GM11168 (cell line): Measurements from ENCODE around the gene ABI3.
"Not testable (repeated sequence)": the region's sequence is repeated elsewhere in the genome, so short reads cannot be mapped to it uniquely, and the experiment has no call there.

Experiments
- in situ Hi-C: fragments of 300-500 bp; cut with MboI; formaldehyde crosslinking; loops from one replicate; pipeline ENCODE4 v1.12.0; 2022; ENCODE audit warnings: low sequenced_read_pairs; ENCODE audit not compliant: unreplicated experiment

Gene ABI3, protein sequence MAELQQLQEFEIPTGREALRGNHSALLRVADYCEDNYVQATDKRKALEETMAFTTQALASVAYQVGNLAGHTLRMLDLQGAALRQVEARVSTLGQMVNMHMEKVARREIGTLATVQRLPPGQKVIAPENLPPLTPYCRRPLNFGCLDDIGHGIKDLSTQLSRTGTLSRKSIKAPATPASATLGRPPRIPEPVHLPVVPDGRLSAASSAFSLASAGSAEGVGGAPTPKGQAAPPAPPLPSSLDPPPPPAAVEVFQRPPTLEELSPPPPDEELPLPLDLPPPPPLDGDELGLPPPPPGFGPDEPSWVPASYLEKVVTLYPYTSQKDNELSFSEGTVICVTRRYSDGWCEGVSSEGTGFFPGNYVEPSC

DNA sequence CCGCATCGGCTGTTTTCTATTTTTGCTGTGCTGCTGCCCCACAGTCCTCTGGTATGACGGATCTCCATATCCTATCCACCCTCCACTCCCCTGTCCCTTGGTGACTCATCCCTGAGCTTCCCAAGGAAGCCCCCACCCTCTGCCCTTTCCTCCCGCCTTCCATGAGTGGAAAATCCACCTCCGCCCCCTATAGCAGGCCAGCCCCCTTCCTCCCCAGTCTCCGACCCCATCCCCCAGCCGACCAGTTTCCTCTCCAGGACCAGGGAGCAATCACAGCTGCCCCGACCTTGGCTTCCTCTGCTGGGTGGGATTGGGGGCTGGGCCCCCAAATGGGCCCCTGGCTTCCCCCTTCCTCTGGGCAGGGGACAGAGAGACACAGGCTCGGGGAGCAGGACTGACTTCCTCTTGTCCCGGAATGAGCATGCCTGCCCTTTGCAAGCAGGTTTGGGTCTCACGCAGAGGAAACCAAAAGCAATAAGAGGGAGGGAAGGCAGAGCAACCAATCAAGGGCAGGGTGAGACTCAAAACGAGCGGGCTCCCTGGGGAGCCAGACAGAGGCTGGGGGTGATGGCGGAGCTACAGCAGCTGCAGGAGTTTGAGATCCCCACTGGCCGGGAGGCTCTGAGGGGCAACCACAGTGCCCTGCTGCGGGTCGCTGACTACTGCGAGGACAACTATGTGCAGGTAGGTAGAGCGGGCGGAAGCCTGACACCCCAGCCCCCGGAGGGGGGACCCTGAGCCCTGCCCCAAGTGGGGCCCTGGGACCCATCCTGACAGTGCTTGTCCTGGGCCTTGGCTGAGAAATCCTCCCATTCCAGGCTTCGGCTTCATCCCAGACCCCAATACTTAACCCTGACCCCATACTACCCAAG lies at the start of gene ABI3, which contains the start of gene GNGT2:
ABI3 (plus strand) TSS at position 550 of the 872 bp plus-strand sequence; CDS start at position 568, 18 bp downstream.
GNGT2 (minus strand) TSS at position 417 of the 872 bp plus-strand sequence. CDS start 3,152 bp downstream, outside the sequence.
- in situ Hi-C loops = no loop called here

DNA sequence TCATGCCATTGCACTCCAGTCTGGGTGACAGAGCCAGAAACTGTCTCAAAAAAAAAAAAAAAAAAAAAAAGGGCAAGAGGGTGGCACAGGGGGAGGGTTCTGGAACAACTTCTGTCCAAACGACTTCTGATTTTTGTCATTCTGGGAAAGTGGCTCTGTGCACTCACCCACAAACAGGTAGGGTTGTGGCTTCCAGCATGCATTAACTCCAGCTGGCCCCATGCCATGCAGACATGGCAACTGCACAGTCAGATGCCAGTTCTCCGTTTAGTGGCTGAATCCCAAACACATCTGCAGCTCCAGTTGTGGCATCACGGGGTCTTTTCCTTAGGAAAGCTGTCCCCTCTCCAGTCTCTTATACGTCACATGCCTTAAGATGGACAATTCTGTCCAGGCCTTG lies 47.6 kb upstream of the ABI3 start:
- in situ Hi-C loops = no loop called here

DNA sequence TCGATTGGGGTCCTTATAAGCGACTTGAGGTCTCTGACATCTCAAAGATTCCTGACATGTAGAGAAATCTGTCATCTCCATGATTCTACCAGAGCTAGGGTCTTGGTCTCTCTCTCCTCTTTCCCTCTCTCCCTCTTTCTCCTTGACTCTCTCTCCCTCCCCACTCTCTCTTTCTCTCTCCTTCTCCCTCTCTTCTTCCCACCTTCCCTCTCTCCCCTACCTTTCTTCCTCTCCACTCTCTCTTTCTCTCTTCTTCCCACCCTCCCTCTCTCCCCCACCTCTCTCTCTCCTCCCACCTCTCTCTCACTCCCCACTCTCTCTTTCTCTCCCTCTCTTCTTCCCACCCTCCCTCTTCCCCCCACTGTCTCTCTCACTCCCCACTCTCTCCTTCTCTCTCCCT lies 45.4 kb upstream of the ABI3 start:
- in situ Hi-C loops = no loop called here

DNA sequence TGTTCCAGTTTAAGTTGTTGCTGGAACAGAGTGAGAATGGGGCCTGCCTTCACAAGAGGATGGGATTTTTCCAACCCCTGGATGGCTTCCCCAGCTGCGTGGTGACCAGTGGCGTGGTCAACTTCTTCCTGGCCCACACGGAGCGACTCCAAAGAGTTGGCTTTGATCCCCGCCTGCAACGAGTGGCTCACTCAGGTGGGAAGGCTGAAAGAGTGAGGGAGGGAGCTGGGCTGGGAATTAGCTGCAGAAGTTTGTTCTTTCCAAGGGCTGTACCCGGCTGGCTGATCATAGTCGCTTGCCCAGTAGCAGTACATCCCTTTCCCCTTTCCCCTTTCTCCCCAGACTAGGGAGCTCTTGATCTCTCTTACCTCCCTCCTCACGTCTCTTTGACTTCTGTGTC lies 41.8 kb upstream of the ABI3 start:
- in situ Hi-C loops = no loop called here

DNA sequence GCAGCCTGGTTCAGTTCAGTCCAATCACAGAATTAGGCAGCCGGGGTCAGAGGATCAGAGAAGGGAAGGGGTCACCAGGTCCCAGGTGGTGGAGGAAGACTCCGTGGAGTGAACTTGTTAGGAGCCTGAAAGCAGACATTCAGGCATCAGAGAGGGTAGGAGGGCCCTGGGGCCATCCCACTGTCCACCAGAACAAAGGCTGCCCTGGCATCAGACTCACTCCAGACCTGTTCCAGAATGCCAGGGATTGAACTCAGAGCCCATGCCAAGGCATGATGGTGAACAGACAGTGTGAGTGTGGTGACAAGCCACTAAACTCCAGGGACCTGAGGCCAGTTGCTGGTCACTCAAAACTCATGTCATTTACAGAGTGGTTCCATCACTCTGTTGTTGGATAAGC lies 40.3 kb upstream of the ABI3 start:
- in situ Hi-C loops = no loop called here

DNA sequence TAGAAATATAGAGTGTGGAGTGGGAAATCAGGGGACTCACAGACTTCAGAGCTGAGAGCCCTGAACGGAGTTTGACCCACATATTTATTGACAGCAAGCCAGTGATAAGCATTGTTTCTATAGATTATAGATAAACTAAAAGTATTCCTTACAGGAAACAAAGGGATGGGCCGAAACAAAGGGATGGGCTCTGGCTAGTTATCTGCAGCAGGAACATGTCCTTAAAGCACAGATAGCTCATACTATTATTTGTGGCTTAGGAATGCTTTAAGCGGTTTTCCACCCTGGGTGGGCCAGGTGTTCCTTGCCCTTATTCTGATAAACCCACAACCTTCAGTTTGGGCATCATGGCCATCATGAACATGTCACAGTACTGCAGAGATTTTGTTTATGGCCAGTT lies 39.8 kb upstream of the ABI3 start:
- in situ Hi-C loops = not testable (repeated sequence)

DNA sequence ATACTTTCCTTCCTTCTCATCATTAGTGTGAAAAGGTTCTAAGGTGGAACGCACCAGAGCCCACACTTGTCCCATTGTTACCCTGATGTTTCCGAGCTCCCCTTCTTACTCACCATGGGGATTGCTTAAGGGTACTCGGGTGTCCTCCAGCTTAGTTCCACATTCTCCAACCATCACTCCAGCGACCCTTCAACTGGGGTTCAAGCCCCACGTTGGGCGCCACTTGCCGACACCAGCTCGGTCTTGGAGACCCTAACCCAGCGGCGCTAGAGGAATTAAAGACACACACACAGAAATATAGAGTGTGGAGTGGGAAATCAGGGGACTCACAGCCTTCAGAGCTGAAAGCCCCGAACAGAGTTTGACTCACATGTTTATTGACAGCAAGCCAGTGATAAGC lies 34.5 kb upstream of the ABI3 start:
- in situ Hi-C loops = not testable (repeated sequence)

DNA sequence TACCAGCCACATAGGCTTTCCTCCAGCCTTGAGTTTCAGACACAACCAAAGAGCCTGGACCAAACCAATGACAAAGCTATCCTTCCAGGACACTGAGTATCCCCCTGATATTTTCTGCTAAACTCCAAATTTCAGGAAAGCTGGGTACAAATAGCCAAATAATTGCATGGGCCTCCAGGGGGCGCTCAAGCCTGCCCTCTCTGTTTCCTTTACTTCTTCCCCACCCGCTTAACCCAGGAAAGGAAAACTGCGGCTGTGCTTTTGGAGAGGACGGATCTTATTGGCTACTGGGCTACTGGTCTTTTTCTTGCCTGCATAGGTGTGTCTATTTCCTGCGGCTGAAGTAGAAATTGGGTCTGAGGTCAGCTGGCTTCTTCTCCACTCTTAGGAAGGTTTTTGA lies 30.2 kb upstream of the ABI3 start:
- in situ Hi-C loops = no loop called here

DNA sequence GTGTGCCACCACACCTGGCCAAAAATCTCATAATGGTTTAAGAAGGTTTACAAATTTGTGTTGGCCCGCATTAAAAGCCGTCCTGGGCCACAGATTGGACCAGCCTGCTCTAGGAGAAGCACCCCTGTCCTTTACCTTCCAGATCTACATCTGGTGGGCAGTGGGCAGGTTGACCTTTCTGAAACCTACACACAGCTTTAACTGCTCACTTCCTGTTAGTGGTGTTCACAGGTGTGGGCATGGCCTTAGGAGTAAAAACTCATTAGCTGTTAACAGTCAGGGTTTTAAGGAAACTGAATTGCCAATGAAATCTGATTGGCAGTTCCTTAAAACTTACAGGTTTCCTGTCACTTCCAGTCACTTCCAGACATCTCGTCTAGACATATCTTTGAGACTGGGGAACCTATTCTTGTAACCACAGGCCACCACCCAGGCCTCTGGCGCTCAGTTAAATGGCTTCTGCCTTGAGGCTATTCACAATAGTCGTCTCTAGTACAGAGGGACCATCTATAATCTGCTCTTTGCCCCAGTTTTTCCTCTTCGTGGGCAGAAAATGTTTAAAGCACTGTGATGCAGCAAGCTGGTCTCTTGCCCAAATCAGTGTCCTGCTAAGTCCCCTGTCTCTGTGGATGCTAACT lies 29.4 kb upstream of the ABI3 start:
- in situ Hi-C loops = no loop called here

DNA sequence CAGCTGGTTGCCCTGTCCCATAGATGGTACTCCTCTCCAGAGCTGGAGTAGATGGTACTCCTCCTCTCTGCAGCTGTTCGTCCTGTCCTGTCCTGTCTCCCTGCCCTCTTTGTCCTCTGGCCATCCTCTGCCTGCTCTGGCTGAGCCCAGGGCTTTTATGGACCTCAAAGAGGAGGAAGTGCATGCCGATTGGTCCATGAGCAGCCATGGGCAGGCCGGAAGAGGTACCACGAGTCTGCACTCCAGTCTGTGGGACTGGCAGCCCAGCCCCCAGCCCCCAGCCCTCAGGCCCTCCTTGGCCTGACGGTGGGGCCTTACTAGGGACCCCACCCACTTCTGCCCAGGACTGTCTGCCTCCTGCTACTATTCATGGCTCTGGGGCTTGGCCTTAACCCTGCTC lies 27.2 kb upstream of the ABI3 start:
- in situ Hi-C loops = no loop called here

DNA sequence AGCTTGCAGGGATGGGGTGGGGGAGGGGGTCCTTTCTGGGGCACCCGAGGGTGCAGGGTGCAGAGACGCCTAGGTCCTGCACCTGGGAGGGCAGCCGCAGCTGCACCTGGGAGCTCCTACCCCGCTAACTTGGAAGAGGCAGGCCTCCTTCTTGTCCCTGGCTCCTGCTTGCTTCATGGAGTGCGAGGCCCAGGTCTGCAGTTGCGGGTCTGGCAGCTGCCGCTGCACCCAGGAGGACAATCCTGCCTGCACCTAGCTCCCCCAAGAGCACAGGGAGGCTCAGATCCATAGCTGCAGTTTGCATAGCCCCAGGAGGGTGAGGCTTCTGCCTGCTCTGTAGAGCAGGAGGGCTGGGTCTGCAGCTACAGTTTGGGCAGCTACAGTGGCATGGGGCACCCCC lies 26.7 kb upstream of the ABI3 start:
- in situ Hi-C loops = no loop called here

DNA sequence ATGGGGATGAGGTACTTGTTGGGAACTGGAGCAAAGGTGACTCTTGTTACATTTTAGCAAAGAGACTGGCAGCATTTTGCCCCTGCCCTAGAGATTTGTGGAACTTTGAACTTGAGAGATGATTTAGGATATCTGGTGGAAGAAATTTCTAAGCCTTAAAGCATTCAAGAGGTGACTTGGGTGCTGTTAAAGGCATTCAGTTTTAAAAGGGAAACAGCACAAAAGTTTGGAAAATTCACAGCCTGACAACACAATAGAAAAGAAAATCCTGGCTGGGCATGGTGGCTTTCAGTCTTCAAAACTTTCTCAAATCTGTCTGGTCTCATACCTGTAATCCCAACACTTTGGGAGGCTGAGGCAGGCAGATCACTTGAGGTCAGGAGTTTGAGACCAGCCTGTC lies 26.0 kb upstream of the ABI3 start:
- in situ Hi-C loops = not testable (repeated sequence)

DNA sequence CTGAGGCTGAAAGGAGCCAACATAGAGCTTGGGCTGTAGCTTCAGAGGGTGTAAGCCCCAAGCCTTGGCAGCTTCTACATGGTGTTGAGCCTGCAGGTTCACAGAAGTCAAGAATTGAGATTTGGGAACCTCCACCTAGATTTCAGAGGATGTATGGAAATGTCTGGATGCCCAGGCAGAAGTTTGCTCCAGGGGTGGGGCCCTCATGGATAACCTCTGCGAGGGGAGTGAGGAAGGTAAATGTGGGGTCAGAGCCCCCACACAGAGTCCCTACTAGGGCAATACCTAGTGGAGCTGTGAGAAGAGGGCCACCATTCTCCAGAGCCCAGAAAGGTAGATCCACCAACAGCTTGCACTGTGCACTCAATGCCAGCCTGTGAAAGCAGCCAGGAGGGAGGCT lies 25.1 kb upstream of the ABI3 start:
- in situ Hi-C loops = loop anchor here (5.0 kb wide), 1 partner anchor 42 kb away; no protein-coding TSS in a partner anchor

DNA sequence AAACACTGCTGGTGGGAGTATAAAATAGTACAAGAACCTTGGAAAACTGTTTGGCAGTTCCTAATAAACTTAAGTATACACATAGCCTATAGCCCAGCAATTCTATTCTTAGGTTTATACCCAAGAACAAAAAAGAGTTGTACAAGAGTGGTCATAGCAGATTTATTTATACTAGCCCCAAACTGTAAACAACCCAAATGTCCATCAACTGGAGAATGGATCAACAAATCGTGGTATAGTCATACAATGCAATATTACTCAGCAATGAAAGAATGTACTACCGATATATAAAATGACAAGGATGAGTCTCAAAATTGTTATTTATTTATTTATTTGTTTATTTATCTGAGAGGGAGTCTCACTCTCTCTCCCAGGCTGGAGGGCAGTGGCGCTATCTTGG lies 23.2 kb upstream of the ABI3 start:
- in situ Hi-C loops = loop anchor here (5.0 kb wide), 1 partner anchor 40 kb away; no protein-coding TSS in a partner anchor

DNA sequence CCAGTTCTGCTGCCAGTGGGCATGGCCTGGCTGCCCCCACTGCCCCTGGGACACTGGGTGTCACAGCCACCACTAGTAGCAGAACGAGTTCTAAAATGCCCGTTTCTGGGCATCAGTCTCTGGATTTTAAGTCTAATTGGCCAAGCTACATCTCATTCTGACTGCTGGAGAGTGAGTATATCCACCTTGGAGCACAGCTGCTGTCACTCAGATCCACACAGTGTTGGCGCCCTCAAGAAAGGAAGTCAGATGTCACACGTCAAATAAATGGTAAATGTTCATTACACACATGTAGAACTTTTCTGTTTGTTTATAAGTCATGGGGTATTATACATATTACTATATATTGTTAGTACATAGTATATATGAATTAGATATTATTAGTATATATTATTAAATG lies 19.6 kb upstream of the ABI3 start:
- in situ Hi-C loops = no loop called here

DNA sequence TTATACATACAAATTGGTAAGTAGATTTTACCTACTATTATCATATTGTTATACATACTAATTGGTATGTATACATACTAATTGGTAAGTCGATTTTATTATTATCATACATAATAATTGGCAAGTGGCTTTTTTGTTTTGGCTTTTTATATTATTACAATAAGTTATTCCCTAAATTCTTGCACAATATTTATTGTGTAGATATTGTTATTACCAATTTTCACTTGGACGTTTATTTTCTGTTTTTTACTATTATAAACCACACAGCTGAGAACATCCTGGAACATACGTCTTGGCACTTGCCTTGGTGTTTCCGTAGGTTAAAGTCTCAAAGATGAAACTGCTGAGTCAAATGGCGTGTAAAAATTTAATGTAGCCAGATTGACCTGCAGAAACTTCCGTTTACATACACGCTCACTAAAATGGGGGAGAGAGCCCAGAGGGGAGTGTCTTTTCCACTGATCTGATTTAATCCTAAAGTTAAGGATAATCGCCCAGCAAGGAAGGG lies 19.0 kb upstream of the ABI3 start:
- in situ Hi-C loops = no loop called here

DNA sequence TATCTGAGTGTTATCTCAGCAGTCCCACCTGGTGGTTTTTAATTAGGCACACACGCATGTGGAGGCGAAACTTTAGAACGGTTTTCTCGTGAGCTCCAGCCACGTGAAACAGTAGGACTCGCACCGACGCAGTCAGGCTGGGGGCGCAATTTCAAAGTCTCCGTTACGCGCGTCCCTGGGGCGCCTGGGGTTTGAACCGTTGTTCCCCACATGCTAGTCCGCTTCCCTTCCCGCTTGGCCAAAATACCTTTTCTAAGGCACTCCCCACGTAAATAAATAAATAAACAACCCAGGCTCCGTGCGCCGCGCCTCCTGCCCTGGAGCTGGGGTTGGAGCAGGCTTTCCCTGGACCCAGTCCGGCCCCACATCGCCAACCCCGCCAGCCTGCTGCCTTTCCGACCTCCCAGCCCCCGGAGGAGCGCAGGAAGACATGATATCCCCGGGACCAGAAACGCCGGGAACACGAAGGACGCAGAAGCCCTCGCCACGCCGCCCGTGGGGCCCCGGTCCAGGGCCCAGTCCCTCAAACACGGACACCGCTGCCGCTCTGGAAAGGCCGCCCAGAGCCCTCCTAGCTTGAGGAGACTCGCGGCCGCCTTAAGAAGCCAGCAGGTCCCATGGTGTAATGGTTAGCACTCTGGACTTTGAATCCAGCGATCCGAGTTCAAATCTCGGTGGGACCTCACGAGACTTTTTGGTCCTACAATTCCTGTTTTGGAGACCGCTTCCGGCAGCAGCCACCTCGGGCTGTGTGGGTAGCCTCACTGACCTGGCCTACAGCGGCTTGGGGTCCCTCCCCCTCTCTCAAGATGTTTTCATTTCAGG lies 18.4 kb upstream of the ABI3 start:
- in situ Hi-C loops = no loop called here

DNA sequence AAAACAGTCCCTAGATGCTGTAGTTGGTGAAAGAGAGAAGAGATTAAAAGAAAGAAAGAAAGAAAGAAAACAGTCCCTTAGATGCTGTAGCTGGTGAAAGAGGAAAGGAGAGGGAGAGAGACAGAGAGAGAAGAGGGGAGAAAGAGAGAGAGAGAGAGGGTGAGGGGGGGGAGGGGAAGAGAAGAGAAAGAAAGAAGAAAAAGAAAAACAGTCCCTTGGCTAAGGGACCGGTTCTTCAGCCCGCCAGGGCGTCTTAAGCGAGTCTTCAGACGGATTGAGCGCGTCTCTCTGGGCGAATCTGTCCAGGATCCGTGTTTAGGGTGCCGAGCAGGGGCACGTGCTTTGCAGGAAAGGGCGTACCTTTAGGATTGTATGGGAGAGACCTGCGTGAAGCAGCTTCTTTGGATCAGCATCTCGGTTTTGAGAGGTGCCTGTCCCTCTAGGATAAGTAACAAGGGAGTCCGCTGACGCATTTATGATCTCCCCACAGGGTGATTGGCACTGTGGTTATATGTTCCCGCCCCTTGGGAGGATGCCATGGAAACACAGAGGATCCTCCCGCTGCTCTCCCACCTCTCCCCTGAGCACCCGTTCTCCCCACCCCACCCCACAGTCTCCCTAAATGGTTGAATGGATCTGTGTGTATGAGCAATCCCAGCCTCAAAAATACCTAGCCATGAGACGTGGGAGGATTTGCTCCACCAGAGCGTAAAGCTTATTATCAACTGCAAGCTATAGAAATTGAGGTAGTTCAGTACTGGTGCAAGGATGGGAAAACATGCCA lies 16.8 kb upstream of the ABI3 start:
- in situ Hi-C loops = no loop called here

DNA sequence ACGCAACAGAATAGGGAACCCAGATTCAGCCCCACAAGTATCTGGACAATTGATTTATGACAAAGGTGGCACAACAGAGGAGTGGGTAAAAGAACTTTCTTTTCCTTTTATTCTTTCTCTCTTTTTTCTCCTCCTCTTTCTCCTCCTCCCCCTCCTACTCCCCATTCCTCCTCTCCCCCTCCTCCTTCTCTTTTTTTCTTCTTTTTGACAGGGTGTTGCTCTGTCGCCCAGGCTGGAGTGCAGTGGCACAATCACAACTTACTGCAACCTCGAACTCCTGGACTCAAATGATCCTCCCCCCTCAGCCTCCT lies 16.3 kb upstream of the ABI3 start:
- in situ Hi-C loops = no loop called here
